HL-60 (cell line): ENCODE results near the gene FIS1.

Experiments used
- DNase-seq, 2 experiments: peaks; one replicate each; pipeline ENCODE4 v3.0.0-alpha.2; 2010 to 2020; ENCODE audit warnings: low read depth in 1 of 2, low spot score in 1 of 2
- H3K27ac ChIP-seq: fragments of 250-450 bp; sonication (Bioruptor Pico); replicated peaks from 2 replicates; pipeline ENCODE4 v1.5.1; 2020; ENCODE audit warnings: mild to moderate bottlenecking, moderate library complexity
- H3K27me3 ChIP-seq: fragments of 250-450 bp; sonication (Bioruptor Pico); 2 replicates; pipeline ENCODE4 v1.5.1; 2021; ENCODE audit warnings: mild to moderate bottlenecking, moderate library complexity; ENCODE audit not compliant: insufficient read depth, poor library complexity, severe bottlenecking
- H3K4me3 ChIP-seq: replicated peaks from 2 replicates; pipeline ENCODE4 v1.5.1; 2011; ENCODE audit warnings: mild to moderate bottlenecking, control low read depth, low read length; ENCODE audit not compliant: insufficient read depth
- CTCF ChIP-seq: IDR thresholded peaks from one replicate; pipeline ENCODE4 v1.5.1; 2011; ENCODE audit warnings: low read length, control low read depth, inconsistent platforms; ENCODE audit not compliant: insufficient read depth
- GABPA ChIP-seq: IDR thresholded peaks from 2 replicates; pipeline ENCODE4 v1.6.1; 2012; ENCODE audit warnings: low read depth
- POLR2AphosphoS5 ChIP-seq: IDR thresholded peaks from 2 replicates; pipeline ENCODE4 v1.6.1; 2012; ENCODE audit warnings: low read depth
- REST ChIP-seq: IDR thresholded peaks from 2 replicates; pipeline ENCODE4 v1.6.1; 2012; ENCODE audit warnings: low read depth; ENCODE audit not compliant: insufficient replicate concordance
- SPI1 ChIP-seq: IDR thresholded peaks from 2 replicates; pipeline ENCODE4 v1.6.1; 2012; ENCODE audit warnings: low read depth, mild to moderate bottlenecking, borderline replicate concordance

The FIS1 gene

GRCh38 chr7:101234636-101235035 is 10.2 kb downstream of the FIS1 start:
- H3K27ac ChIP-seq = no peak overlapping the region
- no peak for TF ChIP-seq GABPA
- no peak for TF ChIP-seq CTCF
- TF ChIP-seq REST = no peak
- TF ChIP-seq POLR2AphosphoS5 = no peak
- no peak for TF ChIP-seq SPI1
- DNase-seq = no peak
- no peaks in the 10 kb centered on the region for H3K27me3 ChIP-seq
- no peak overlapping the region for H3K4me3 ChIP-seq

GRCh38 chr7:101233907-101234547 is 10.9 kb downstream of the FIS1 start:
- Histone ChIP-seq H3K27me3 (no peaks in the 10 kb centered on the region), H3K27ac (no peak overlapping the region), H3K4me3 (no peak overlapping the region)
- TF ChIP-seq GABPA = no peak
- TF ChIP-seq REST = no peak
- TF ChIP-seq CTCF = no peak
- TF ChIP-seq POLR2AphosphoS5 = no peak
- no peak for TF ChIP-seq SPI1
- DNase-seq = no peak

- no peak for TF ChIP-seq REST
- Histone ChIP-seq H3K4me3 (no peak overlapping the region), H3K27ac (no peak overlapping the region), H3K27me3 (no peaks in the 10 kb centered on the region)
- DNase-seq = no peak
Measured at GRCh38 chr7:101232141-101232850, 12.6 kb downstream of the FIS1 start.
